Tibial nerve (tissue), 4 donors: ENCODE measurements around the gene GPR158. TPM values are rescaled to one million over a fixed set of nuclear protein-coding genes. Genes with fewer than 3 reads are reported as not detected.
"Not testable (repeated sequence)": the region's sequence is repeated elsewhere in the genome, so short reads cannot be mapped to it uniquely, and the experiment has no call there.

Source experiments
- DNase-seq, 2 donors: peaks; one replicate each; pipeline ENCODE4 v3.0.0-alpha.2; 2019; ENCODE audit warnings: low spot score in 2 of 2
- H3K27ac ChIP-seq, 4 donors: fragments of 200-600 bp; sonication (generic) in 3 of 4; one replicate each; pipeline ENCODE4 v1.5.1; 2017 to 2019; ENCODE audit warnings: mild to moderate bottlenecking in 1 of 4
- H3K27me3 ChIP-seq, 2 donors: fragments of 200-600 bp; sonication (generic) in 1 of 2; one replicate each; pipeline versions ENCODE4 v1.5.1 to v1.6.0; 2017 to 2019
- H3K36me3 ChIP-seq, 3 donors: fragments of 200-600 bp; sonication (generic); one replicate each; pipeline ENCODE4 v1.5.1; 2018 to 2019
- H3K4me1 ChIP-seq, 4 donors: fragments of 200-600 bp; sonication (generic) in 3 of 4; one replicate each; pipeline ENCODE4 v1.5.1; 2017 to 2019
- H3K4me3 ChIP-seq, 4 donors: fragments of 200-600 bp; sonication (generic) in 3 of 4; one replicate each; pipeline ENCODE4 v1.5.1; 2017 to 2019; ENCODE audit warnings: mild to moderate bottlenecking in 1 of 4, moderate library complexity in 1 of 4
- H3K9me3 ChIP-seq, 4 donors: fragments of 200-600 bp; sonication (generic) in 3 of 4; one replicate each; pipeline ENCODE4 v1.5.1; 2017 to 2019
- EP300 ChIP-seq, 2 donors: sonication (generic); formaldehyde crosslinking; IDR thresholded peaks; one replicate each; pipeline ENCODE4 v1.6.1; 2017; ENCODE audit warnings: antibody characterized with exemption in 2 of 2, mild to moderate bottlenecking in 1 of 2
- POLR2A ChIP-seq, 2 donors: fragments of 450-650 bp; IDR thresholded peaks; one replicate each; pipeline ENCODE4 v1.6.1; 2017; ENCODE audit warnings: antibody characterized with exemption in 2 of 2, mild to moderate bottlenecking in 2 of 2, moderate library complexity in 2 of 2
- WGBS, 2 donors: methylation state at CpG; one replicate each; pipeline ENCODE4 v1.1.5; 2018; 5-methylcytosine and 5-hydroxymethylcytosine counted together
- total RNA-seq, 4 donors: library from RNA; depleted of rRNA; stranded (reverse); fragments of >200 nt; gene quantifications; one replicate each; pipeline ENCODE4 v1.1.0, GENCODE V29; 2016
- TF ChIP-seq, protein P1 (sequence below), 5 experiments: fragments of 200-600 bp in 3 of 5; fragments of 450-650 bp in 2 of 5; sonication (generic) in 3 of 5; IDR thresholded peaks; one replicate each; pipeline ENCODE4 v1.5.1; 2016 to 2019; ENCODE audit warnings: antibody characterized with exemption in 5 of 5, mild to moderate bottlenecking in 3 of 5, moderate library complexity in 2 of 5

The GPR158 gene
- total RNA-seq, 4 donors from 2014 or later, result under 0.01 to 0.39 (median under 0.01) TPM

DNA sequence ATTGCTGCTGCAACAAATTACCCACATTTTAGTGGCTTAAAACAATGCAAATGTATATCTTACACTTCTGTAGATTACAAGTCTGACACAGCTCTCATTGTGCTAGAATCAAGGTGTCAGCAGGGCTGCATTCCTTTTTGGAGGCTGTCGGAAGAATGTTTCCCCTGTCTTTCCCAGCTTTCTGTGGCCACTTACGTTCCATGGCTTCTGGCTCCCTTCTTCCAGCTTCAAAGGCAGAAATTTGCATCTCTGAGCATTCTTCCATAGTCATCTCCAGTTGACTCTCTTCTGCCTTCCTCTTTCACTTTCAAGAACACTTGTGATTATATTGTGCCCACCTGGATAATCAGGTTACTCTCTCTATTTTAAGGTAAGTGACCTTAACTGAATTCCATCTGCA, 125.3 kb downstream of the GPR158 start:
- no peak for DNase-seq
- Histone ChIP-seq H3K27ac (no peak overlapping the region), H3K36me3 (no peaks in the 10 kb centered on the region), H3K27me3 (no peaks in the 10 kb centered on the region), H3K4me3 (no peak overlapping the region), H3K4me1 (no peaks in the 10 kb centered on the region), H3K9me3 (no peaks in the 10 kb centered on the region)
- TF ChIP-seq POLR2A (IDR thresholded peaks at IDR 0.05) (no peak), EP300 (IDR thresholded peaks at IDR 0.05) (no peak)
- TF ChIP-seq, protein P1, sequence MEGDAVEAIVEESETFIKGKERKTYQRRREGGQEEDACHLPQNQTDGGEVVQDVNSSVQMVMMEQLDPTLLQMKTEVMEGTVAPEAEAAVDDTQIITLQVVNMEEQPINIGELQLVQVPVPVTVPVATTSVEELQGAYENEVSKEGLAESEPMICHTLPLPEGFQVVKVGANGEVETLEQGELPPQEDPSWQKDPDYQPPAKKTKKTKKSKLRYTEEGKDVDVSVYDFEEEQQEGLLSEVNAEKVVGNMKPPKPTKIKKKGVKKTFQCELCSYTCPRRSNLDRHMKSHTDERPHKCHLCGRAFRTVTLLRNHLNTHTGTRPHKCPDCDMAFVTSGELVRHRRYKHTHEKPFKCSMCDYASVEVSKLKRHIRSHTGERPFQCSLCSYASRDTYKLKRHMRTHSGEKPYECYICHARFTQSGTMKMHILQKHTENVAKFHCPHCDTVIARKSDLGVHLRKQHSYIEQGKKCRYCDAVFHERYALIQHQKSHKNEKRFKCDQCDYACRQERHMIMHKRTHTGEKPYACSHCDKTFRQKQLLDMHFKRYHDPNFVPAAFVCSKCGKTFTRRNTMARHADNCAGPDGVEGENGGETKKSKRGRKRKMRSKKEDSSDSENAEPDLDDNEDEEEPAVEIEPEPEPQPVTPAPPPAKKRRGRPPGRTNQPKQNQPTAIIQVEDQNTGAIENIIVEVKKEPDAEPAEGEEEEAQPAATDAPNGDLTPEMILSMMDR (IDR thresholded peaks at IDR 0.05), result no peak
- WGBS, 2 donors, result 50 to 74% methylated on average over 2 of the region's 2 CpGs

DNA sequence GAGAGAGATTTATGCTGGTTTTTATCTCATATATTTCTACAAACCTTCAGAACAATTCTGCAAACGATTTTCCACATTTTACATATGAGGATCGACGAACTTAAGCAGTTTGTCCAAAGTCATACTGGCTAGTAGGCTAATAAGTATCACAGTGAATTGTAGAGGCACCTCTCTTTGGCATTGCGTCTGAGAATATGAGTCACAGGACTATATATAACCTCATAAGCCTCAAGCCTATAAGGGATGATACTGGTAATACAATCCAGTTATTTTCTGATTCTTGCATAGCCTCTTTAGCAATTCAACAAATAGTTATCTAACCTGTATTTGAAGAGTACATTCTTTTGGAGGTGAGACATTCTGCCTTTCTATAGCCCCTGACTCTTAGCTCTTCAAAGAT, 129.8 kb downstream of the GPR158 start:
- Histone ChIP-seq H3K36me3 (no peaks in the 10 kb centered on the region), H3K27ac (no peak overlapping the region), H3K4me3 (no peak overlapping the region), H3K9me3 (peaks cover 0 to 4% (median 0%) of the 10 kb centered on the region in 4 donors), H3K4me1 (no peaks in the 10 kb centered on the region), H3K27me3 (no peaks in the 10 kb centered on the region)
- no peak for DNase-seq
- WGBS, 2 donors, result 64 to 81% methylated on average over 4 of the region's 4 CpGs
- TF ChIP-seq POLR2A (IDR thresholded peaks at IDR 0.05), result no peak
- no peak for TF ChIP-seq EP300 (IDR thresholded peaks at IDR 0.05)

DNA sequence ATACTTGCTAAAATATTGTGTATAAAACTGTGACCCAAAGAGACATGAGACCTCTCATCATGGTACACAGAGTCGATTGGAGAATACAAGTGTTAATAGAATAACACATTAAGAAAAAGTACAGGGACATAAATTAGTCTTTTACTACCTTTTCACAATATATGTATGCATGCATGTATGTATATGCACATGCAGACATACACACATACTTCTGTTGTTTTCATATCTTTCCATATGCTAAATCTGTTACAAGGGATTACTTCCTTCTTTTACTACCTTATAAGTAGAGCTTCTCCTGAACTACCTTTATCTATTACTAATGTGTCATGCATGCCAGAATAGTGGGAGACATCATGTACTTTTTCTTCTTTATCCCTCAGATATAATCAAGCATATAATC, 131.6 kb downstream of the GPR158 start:
- H3K4me3 ChIP-seq, result no peak overlapping the region
- H3K4me1 ChIP-seq, result no peaks in the 10 kb centered on the region
- H3K27ac ChIP-seq, result no peak overlapping the region
- no peaks in the 10 kb centered on the region for H3K27me3 ChIP-seq
- 71 to 92% methylated on average over 1 of the region's 1 CpG for WGBS, 2 donors
- H3K36me3 ChIP-seq, result no peaks in the 10 kb centered on the region
- TF ChIP-seq POLR2A (IDR thresholded peaks at IDR 0.05) (no peak), EP300 (IDR thresholded peaks at IDR 0.05) (no peak)
- TF ChIP-seq, protein P1 (IDR thresholded peaks at IDR 0.05), result no peak
- peaks cover 0 to 4% (median 0%) of the 10 kb centered on the region in 4 donors for H3K9me3 ChIP-seq
- no peak for DNase-seq

DNA sequence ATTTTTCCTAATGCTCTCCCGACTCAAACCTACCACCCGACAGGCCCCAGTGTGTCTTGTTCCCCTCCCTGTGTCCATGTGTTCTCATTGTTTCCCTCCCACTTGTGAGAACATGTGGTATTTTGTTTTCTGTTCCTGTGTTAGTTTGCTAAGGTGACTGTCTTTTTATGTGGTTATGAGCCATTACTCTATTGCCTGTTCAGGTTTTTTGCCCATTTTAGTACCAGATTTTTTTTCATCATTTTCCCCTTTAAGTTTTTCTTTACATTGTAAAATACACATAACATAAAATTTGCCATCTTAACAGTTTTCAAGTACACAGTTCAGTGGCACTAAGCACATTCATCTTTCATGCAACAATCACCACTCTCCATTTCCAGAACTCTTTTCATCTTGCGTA, 133.5 kb downstream of the GPR158 start:
- no peaks in the 10 kb centered on the region for H3K4me1 ChIP-seq
- no peak overlapping the region for H3K27ac ChIP-seq
- H3K36me3 ChIP-seq, result no peaks in the 10 kb centered on the region
- TF ChIP-seq POLR2A (IDR thresholded peaks at IDR 0.05), result no peak
- no peak for TF ChIP-seq EP300 (IDR thresholded peaks at IDR 0.05)
- TF ChIP-seq, protein P1 (IDR thresholded peaks at IDR 0.05), result no peak
- peaks cover 0 to 4% (median 0%) of the 10 kb centered on the region in 4 donors for H3K9me3 ChIP-seq
- H3K27me3 ChIP-seq, result no peaks in the 10 kb centered on the region
- no peak for DNase-seq
- WGBS, 2 donors, result 46 to 98% methylated on average over 2 to 3 of the region's 3 CpGs
- H3K4me3 ChIP-seq, result no peak overlapping the region

DNA sequence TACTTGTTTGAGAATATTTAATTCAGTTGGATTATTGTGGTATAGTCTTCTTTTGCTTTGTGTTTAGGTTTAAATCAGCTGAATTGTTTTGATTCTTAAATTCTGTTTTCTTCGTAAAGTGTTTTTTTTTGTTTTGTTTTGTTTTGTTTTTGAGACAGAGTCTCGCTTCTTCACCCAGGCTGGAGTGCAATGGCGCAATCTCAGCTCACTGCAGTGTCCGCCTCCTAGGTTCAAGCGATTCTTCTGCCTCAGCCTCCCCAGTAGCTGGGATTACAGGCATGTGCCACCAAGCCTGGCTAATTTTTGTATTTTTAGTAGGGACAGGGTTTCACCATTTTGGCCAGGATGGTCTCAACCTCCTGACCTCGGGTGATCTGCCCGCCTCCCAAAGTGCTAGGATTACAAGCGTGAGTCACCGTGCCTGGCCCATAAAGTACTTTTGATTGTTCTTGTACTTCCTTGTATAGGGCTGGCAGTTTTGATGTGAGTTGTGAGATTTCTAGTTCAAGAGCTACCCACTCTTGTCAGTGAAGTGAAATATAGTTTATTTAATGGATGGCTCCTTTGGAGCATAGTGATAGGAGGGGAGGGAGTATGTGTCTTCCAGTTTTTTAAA, 142.9 kb downstream of the GPR158 start:
- H3K4me3 ChIP-seq, H3K9me3 ChIP-seq, H3K36me3 ChIP-seq, H3K4me1 ChIP-seq, H3K27ac ChIP-seq, H3K27me3 ChIP-seq, DNase-seq: not testable (repeated sequence)
- WGBS, 2 donors, result 79 to 86% methylated on average over 9 of the region's 9 CpGs

DNA sequence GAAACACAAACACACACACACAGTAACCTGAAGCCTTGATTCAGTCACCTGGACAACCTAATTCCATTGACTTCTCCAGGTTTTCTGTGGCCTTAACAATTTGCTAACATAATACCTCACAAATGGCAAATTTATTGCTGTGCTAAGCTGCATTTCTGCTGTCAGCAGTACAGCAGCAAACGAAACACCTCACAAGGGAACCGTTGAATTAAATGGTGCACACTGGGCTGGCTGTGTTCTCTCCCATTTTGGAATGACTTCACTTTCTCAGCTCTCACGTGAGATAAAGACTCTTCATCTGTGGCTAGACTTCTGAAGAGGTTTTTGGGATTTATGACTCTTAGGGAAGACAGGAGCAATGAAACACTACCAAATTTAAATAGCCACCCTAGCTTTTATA, 152.5 kb downstream of the GPR158 start:
- H3K9me3 ChIP-seq, result peaks cover 0 to 18% (median 0%) of the 10 kb centered on the region in 4 donors
- H3K27ac ChIP-seq, result no peak overlapping the region
- H3K4me1 ChIP-seq, result no peaks in the 10 kb centered on the region
- no peak for TF ChIP-seq EP300 (IDR thresholded peaks at IDR 0.05)
- TF ChIP-seq, protein P1 (IDR thresholded peaks at IDR 0.05), result no peak
- no peak for TF ChIP-seq POLR2A (IDR thresholded peaks at IDR 0.05)
- no peak overlapping the region for H3K4me3 ChIP-seq
- no peak for DNase-seq
- 23 to 24% methylated on average over 3 of the region's 3 CpGs for WGBS, 2 donors
- H3K27me3 ChIP-seq, result no peaks in the 10 kb centered on the region
- H3K36me3 ChIP-seq, result no peaks in the 10 kb centered on the region
